Activated naive CD8-positive, alpha-beta T cell treated with anti-CD3 and anti-CD28 coated beads for 36 hours (primary cell): ENCODE measurements around the gene PLD5. TPM values are rescaled to one million over a fixed set of nuclear protein-coding genes. Genes with fewer than 3 reads are reported as not detected.
"Not testable (repeated sequence)": the region's sequence is repeated elsewhere in the genome, so short reads cannot be mapped to it uniquely, and the experiment has no call there.

ENCODE experiments used
- DNase-seq: peaks from one replicate; pipeline ENCODE4 v3.0.0; 2021
- H3K27ac Mint-ChIP-seq: one replicate; pipeline ENCODE4 v1.8.0; 2022; ENCODE audit warnings: mild to moderate bottlenecking, moderate library complexity, mixed read lengths
- H3K27me3 Mint-ChIP-seq: one replicate; pipeline ENCODE4 v1.8.0; 2022; ENCODE audit warnings: mild to moderate bottlenecking, mixed read lengths
- H3K36me3 Mint-ChIP-seq: one replicate; pipeline ENCODE4 v1.8.0; 2021; ENCODE audit warnings: mild to moderate bottlenecking, mixed read lengths
- H3K4me1 Mint-ChIP-seq: one replicate; pipeline ENCODE4 v1.8.0; 2021; ENCODE audit warnings: mixed read lengths
- H3K4me3 Mint-ChIP-seq: one replicate; pipeline ENCODE4 v1.8.0; 2022; ENCODE audit warnings: mild to moderate bottlenecking, moderate library complexity, mixed read lengths
- H3K9me3 Mint-ChIP-seq: one replicate; pipeline ENCODE4 v1.8.0; 2022; ENCODE audit warnings: mixed read lengths
- total RNA-seq, 2 experiments: library from RNA; stranded (reverse); gene quantifications; one replicate each; pipeline ENCODE4 v1.2.3, GENCODE V29; 2021

Gene PLD5
- total RNA-seq, 2 experiments from 2014 or later = not detected

DNA sequence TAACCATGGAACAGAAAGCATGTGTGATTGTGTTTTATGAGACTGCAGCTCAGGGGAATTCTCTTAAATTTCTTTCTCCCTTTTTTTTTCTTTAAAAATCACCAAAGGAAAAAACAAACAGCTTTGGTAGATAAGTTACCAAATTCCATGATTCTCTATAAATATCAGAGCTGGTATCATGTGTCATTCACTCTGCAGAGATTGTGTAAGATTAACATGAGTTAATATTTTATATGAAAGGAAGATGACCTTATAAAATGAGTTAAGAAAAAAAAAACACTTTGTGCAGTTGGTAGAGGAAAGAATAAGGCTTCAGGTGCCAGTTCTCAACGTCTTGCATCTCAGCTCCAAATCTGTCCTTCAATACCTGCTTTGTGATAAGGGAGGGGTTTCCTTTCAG is 287.4 kb downstream of the PLD5 start:
- Mint-ChIP-seq H3K36me3 (no peaks in the 10 kb centered on the region), H3K27ac (no peak overlapping the region), H3K4me3 (no peak overlapping the region), H3K27me3 (no peaks in the 10 kb centered on the region), H3K9me3 (no peaks in the 10 kb centered on the region), H3K4me1 (no peaks in the 10 kb centered on the region)
- no peak for DNase-seq

DNA sequence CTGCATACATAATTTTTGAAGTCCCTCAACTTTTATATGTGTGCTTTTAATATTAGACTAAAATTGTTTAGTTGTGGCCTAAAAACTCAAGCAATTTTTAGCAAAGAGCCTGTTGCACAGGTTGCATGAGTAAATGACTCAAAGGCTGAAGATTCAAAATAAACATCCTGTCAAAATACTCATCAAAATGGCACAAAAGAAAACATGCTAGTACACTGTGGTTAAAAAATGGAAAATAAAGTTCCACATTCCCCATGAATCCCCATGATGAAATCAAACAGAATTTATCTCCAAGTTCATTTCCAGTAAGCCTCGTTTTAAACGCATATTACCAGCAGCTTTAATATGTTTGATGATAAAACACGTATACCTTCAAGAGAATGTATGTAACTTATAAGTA is 295.5 kb downstream of the PLD5 start:
- Mint-ChIP-seq H3K27ac (no peak overlapping the region), H3K27me3 (peaks cover 7% of the 10 kb centered on the region), H3K9me3 (no peaks in the 10 kb centered on the region), H3K4me3 (no peak overlapping the region), H3K36me3 (no peaks in the 10 kb centered on the region), H3K4me1 (no peaks in the 10 kb centered on the region)
- DNase-seq = no peak

DNA sequence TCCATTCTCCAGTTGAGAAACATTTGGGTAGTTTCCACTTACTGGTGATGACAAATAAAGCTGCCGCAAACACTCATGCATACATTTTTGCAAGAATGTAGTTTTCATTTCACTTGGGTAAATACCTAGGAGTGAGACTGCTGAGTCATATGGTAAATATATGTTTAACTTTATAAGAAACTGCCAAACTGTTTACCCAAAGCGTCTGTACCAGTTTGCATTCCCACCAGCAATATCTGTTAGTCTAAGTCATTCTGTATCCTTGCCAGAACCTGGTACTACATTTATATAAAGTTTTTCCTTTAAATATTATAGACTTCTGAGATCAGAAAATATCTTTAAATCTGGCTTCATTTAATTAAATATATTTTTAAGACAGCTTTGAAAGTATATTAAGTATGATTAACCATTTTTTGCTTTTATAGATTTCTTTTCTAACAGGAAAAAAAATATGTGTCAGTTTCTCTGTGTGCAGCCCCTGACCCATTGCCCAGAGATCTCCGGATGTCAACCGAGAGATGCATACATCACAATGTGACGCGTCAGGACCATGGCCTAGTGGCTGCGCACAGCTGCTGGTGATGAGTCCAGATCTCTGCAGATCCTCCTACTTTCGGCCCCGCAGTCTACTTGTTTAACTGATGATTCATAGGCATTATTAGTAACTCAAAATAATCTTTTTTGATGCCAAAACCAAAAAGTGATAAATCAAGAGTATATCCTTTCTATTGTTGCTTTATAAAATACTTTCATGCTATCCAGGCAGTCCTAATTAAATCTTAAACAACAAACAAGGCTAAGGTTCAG is 298.5 kb downstream of the PLD5 start:
- Mint-ChIP-seq H3K36me3 (no peaks in the 10 kb centered on the region), H3K9me3 (no peaks in the 10 kb centered on the region), H3K4me1 (no peaks in the 10 kb centered on the region), H3K4me3 (no peak overlapping the region), H3K27me3 (no peaks in the 10 kb centered on the region), H3K27ac (no peak overlapping the region)
- no peak for DNase-seq

DNA sequence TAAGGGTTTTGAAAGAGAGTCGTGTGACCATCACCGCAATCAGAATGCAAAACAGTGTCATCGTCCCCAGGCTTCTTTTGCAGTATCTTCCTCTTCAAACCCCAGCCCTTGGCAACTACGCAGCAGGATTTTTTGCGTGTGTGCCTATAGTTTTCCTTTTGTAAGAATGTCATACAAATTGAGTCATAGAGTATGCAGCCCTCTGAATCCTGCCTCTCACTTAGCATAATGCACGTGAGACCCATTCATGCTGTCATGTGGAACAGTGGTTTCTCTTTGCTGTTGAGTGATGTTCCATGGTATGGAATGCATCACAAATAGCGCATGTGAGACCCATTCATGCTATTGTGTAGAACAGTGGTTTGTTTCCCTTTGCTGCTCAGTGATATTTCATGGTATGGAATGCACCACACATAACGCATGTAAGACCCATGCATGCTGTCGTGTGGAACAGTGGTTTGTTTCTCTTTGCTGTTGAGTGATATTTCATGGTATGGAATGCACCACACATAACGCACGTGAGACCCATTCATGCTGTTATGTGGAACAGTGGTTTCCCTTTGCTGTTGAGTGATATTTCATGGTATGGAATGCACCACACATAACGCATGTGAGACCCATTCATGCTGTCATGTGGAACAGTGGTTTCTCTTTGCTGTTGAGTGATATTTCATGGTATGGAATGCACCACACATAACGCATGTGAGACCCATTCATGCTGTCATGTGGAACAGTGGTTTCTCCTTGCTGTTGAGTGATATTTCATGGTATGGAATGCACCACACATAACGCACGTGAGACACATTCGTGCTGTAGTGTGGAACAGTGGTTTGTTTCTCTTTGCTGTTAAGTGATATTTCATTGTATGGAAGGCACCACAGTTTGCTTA is 299.4 kb downstream of the PLD5 start:
- not testable (repeated sequence) for H3K4me3 Mint-ChIP-seq, H3K27me3 Mint-ChIP-seq, H3K27ac Mint-ChIP-seq, H3K36me3 Mint-ChIP-seq, H3K4me1 Mint-ChIP-seq, DNase-seq, H3K9me3 Mint-ChIP-seq

DNA sequence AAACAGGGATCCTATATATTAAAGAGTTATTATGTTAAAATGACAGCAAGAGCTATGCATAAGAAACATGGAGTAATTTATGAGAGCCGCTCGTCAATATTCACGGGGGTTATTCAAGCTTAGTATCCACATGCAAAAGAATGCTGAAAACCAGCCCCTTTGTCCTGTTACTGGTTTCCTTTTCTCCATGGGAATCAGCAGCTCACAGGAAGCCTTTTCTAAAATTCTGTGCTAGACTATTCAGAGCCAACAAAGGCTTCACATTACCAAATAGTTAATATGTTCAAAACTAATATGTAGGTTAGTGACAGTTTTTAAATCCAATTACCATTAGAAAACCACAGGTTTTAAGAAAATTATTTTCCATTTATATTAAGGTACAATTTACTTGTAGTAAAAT is 300.0 kb downstream of the PLD5 start:
- Mint-ChIP-seq H3K9me3 (no peaks in the 10 kb centered on the region), H3K27ac (no peak overlapping the region), H3K36me3 (no peaks in the 10 kb centered on the region), H3K27me3 (no peaks in the 10 kb centered on the region), H3K4me3 (no peak overlapping the region), H3K4me1 (no peaks in the 10 kb centered on the region)
- no peak for DNase-seq

DNA sequence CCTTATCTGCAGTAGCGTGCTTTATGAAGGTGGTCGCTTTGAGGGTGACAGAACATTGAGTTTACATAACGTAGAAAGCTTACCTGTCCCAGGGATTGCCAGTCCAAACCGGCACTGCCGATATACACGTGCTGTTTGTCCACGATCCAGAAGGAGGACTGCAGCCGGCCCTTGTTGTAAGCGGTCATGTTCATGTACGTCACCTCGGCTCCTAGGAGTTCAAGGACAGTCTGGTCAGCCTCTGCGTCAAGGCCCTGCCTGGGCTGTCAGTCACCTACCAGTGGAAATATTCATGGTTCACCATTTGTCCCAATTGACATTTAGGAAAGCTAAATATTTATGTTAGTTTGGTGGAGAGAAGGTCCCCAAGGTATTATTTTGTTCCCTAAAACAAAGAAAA is 304.6 kb downstream of the PLD5 start:
- Mint-ChIP-seq H3K9me3 (peaks cover 8% of the 10 kb centered on the region), H3K4me3 (no peak overlapping the region), H3K27me3 (peaks cover 3% of the 10 kb centered on the region), H3K4me1 (no peaks in the 10 kb centered on the region), H3K27ac (no peak overlapping the region), H3K36me3 (no peaks in the 10 kb centered on the region)
- no peak for DNase-seq

DNA sequence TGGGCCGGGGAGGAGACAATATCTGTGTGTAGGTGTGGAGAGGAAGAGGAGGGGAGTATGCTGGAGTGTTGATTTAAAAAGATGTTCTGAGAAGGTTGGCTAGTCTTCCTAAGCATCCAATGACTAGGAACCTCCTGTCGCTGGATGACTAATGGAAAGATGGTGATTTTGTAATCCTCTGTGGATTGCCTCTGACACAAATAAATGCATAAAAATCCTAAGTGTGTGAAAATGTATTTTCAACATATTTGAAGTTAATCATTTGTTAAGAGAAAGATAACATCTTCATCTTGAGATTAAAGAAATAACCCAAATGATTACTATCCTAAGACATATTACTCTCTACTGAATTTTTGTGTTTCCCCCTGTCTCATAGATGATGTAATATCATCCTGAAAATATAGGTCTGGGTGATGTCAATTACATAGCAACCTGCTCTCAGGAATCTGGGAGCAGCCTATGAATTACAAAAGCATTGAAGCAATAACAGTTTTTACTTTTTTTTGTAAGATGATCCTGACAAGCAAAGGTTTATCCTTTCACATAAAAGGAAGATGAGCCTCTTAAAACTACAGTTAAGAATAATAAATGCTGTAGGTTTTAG is 305.1 kb downstream of the PLD5 start:
- Mint-ChIP-seq H3K9me3 (peaks cover 8% of the 10 kb centered on the region), H3K4me3 (no peak overlapping the region), H3K27ac (no peak overlapping the region), H3K36me3 (no peaks in the 10 kb centered on the region), H3K4me1 (no peaks in the 10 kb centered on the region), H3K27me3 (peaks cover 3% of the 10 kb centered on the region)
- DNase-seq = no peak

DNA sequence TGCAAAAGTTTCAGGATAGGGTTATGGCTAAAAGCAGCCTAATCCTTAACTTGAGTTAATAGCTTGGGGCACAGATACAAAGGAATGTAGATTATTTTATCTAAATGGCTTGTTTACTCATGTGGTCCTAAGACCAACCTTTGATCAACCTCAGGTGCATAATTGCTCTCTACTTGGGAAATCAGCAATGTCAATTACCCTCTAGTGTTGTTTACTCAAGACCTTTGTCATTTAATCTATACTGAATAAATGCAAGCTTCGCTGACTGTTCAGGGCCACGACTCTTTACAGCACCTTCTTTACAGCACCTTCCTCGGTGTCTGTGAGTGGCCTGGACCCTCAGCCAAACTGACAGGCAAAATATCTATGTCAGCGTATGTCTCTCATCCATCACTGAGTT is 308.1 kb downstream of the PLD5 start:
- Mint-ChIP-seq H3K9me3 (peaks cover 8% of the 10 kb centered on the region), H3K27me3 (peaks cover 7% of the 10 kb centered on the region), H3K4me1 (no peaks in the 10 kb centered on the region), H3K4me3 (no peak overlapping the region), H3K27ac (no peak overlapping the region), H3K36me3 (no peaks in the 10 kb centered on the region)
- DNase-seq = no peak

DNA sequence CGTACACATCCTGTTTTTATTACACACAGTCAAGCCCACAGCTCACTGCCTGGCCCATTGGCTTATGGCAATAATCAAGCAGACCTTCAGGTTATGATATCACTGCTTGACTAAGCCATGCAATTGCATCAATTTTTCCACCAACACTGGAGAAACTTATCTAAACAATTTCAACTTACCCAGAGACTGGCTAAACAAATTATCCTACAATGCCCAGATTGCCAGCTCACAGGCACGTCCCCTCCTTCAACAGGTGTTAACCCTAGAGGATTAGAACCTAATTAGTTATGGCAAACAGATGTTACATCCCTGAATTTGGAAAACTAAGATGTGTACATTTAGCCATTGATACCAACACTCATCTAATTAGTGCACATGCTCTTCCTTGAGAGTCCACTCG is 310.0 kb downstream of the PLD5 start:
- H3K9me3 Mint-ChIP-seq = not testable (repeated sequence)

DNA sequence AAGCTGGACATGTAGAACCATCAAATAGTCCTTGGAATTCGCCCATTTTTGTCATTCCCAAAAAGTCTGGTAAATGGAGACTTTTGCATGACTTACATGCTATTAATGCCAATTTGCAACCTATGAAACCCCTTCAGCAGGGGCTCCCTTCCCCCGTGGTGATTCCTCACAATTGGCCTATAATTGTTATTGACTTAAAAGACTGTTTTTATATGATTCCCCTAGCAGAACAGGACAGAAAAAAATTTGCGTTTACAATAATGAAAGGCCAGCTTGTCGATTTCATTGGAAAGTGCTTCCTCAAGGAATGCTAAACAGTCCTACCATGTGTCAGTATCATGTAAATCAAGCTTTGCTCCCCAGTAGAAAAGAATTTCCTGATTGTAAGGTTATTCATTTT is 311.5 kb downstream of the PLD5 start:
- not testable (repeated sequence) for H3K27me3 Mint-ChIP-seq, H3K9me3 Mint-ChIP-seq, H3K4me1 Mint-ChIP-seq, H3K4me3 Mint-ChIP-seq, DNase-seq, H3K36me3 Mint-ChIP-seq, H3K27ac Mint-ChIP-seq

More for the DNA sequence above, 310.0 kb downstream of the PLD5 start:
- H3K27me3 Mint-ChIP-seq, H3K36me3 Mint-ChIP-seq, H3K4me1 Mint-ChIP-seq, H3K27ac Mint-ChIP-seq, DNase-seq, H3K4me3 Mint-ChIP-seq: not testable (repeated sequence)

DNA sequence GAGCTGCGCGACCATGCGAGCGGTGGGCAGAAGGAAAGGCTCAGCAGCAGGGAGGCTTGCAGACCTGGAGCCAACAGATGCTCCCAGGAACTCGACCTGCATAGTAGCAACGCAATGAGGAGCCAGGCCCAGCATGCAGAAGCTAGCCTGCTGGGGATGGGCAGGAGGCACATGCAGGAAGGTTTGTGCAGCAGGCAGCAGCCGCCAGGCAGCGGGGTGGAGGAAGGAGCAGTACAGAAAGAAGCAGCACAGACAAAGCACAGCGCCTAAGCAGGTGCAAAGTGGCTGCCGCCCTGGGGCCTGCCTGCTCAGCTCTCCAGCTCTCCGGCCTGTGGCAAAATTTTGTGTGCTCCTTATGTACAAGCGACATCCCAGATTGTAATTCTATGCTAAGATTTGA is 312.1 kb downstream of the PLD5 start:
- Mint-ChIP-seq H3K9me3 (peaks cover 8% of the 10 kb centered on the region), H3K27ac (no peak overlapping the region)

DNA sequence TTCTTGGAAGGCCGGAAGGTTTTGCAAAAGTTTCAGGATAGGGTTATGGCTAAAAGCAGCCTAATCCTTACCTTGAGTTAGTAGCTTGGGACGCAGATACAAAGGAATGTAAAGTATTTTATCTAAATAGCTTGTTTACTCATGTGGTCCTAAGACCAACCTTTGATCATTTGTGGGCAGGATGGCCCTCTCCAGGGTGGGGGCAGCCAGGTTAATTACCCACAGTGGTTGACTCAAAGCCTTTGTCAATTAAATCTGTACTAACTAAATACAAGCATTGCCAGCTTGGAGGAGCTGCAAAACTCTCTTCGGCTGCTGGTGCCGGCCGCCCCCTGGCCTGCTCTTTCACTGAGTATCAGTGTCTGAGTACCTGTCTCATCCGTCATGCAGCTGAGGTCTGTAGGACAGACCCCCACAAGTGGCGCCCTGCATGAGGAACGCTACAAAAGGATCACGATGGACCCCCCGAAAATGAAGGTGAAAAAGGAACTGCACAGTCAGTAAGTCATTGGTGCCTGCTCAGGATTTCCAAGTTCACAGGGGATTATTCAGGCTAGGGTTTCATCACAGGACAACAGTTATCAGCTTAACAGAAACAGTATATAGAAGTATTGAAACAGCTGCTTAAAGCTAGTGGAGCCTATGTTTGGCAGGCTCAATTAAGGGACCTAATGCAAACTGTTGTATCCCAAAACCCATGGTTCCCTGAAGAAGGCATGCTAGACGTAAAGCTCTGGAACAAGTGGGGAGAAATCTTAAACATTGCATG is 313.1 kb downstream of the PLD5 start:
- DNase-seq = no peak

More for the DNA sequence above, 312.1 kb downstream of the PLD5 start:
- Mint-ChIP-seq H3K4me1 (no peaks in the 10 kb centered on the region), H3K4me3 (no peak overlapping the region), H3K36me3 (no peaks in the 10 kb centered on the region), H3K27me3 (peaks cover 4% of the 10 kb centered on the region)
- DNase-seq = no peak

DNA sequence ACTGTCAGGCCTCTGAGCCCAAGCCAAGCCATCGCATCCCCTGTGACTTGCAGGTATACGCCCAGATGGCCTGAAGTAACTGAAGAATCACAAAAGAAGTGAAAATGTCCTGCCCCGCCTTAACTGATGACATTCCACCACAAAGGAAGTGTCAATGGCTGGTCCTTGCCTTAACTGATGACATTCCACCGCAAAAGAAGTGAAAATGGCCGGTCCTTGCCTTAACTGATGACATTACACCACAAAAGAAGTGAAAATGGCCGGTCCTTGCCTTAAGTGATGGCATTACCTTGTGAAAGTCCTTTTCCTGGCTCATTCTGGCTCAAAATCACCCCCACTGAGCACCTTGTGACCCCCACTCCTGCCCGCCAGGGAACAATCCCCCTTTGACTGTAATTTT is 314.2 kb downstream of the PLD5 start:
- not testable (repeated sequence) for H3K9me3 Mint-ChIP-seq, H3K27ac Mint-ChIP-seq, H3K4me3 Mint-ChIP-seq, H3K36me3 Mint-ChIP-seq, DNase-seq, H3K27me3 Mint-ChIP-seq, H3K4me1 Mint-ChIP-seq

More for the DNA sequence above, 313.1 kb downstream of the PLD5 start:
- Mint-ChIP-seq H3K27ac (no peak overlapping the region), H3K36me3 (no peaks in the 10 kb centered on the region), H3K4me1 (no peaks in the 10 kb centered on the region), H3K4me3 (no peak overlapping the region), H3K9me3 (peaks cover 4% of the 10 kb centered on the region), H3K27me3 (peaks cover 7% of the 10 kb centered on the region)

DNA sequence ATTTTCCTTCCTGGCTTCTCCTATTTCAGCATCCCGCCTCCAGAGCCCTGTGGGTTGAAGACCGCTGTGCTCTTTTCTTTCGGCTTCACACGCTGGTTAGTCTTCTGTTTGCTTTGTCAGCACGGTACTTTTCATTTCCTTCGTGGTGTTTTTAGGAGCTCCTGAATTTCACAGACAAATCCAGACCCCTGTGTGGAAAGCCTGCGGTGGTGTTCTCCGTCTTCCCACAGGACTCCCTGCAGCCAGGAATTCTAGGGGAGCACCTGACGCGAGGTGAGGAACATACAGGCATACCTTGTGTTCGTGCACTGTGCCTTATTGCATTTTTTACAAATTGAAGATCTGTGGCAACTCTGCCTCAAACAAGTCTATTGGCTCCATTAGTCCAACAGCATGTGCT is 315.4 kb downstream of the PLD5 start:
- Mint-ChIP-seq H3K27me3 (peaks cover 7% of the 10 kb centered on the region), H3K27ac (no peak overlapping the region), H3K4me3 (no peak overlapping the region), H3K4me1 (no peaks in the 10 kb centered on the region), H3K9me3 (no peaks in the 10 kb centered on the region), H3K36me3 (no peaks in the 10 kb centered on the region)
- no peak for DNase-seq

DNA sequence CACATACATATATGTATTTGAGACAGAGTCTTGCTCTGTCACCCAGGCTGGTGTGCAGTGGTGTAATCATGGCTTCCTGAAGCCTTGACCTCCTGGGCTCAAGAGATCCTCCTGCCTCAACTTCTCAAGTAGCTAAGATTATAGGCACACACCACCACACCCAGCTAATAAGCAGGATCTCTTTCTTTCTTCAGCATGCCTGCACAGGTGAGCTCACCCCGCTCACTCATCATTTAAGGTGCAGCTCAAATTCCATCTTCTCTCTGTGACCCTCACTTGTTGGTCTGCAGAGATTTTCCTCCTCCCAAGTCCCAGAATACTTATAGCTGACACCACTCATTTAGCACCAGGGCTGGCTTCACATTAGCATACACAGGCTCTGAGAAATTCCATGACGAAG is 316.5 kb downstream of the PLD5 start:
- no peaks in the 10 kb centered on the region for H3K4me1 Mint-ChIP-seq
- no peak overlapping the region for H3K27ac Mint-ChIP-seq
- H3K9me3 Mint-ChIP-seq = no peaks in the 10 kb centered on the region
- DNase-seq = no peak
- H3K4me3 Mint-ChIP-seq = no peak overlapping the region
- peaks cover 7% of the 10 kb centered on the region for H3K27me3 Mint-ChIP-seq
- H3K36me3 Mint-ChIP-seq = no peaks in the 10 kb centered on the region
